K562 (cell line): ENCODE measurements around the gene UPK3A. TPM values are rescaled to one million over a fixed set of nuclear protein-coding genes. Genes with fewer than 3 reads are reported as not detected.

ENCODE experiments used
- ATAC-seq: fragments of 200-7000 bp; cut with Tn5 transposase; 3 replicates; pipeline ENCODE4 v1.9.1; 2020; ENCODE audit warnings: moderate library complexity
- BruUV-seq: library from RNA; stranded (reverse); fragments of 400-500 nt; replicated peaks from 2 replicates; lab custom pipeline; 2021; lab: Mats Ljungman, UMichigan
- CTCF ChIA-PET: fragments of 300-600 bp; formaldehyde crosslinking; extraction: SDS; loops from one replicate; lab custom pipeline; 2021; ENCODE audit warnings: low intra/inter-chr PET ratio; lab: Yijun Ruan, JAX
- POLR2A ChIA-PET: fragments of 300-600, 350-650 bp; sonication (Branson Sonifier 250); formaldehyde crosslinking; extraction: SDS; loops from one replicate; lab custom pipeline; 2021; ENCODE audit warnings: antibody characterized with exemption, inconsistent platforms; lab: Yijun Ruan, JAX
- DNase-seq, 4 experiments: peaks; one replicate each; pipeline versions ENCODE4 v3.0.0 to v3.0.0-alpha.2; 2011 to 2018; ENCODE audit warnings: low spot score in 3 of 4, mixed read lengths in 3 of 4; ENCODE audit errors: extremely low read depth in 1 of 4
- FAIRE-seq: peaks from 2 replicates; lab custom pipeline; 2011; peaks lifted over from hg19 to GRCh38; lab: Jason Lieb, UNC
- H2AFZ ChIP-seq: 2 replicates; pipeline ENCODE4 v1.6.0; 2011; ENCODE audit warnings: low read depth, low read length, control low read depth, inconsistent platforms
- H3K27ac ChIP-seq: fragments of 200-600 bp; 3 replicates; pipeline ENCODE4 v1.8.0; 2011; ENCODE audit warnings: low read depth, mild to moderate bottlenecking, control low read depth, inconsistent platforms, low read length, moderate library complexity, mixed read lengths; ENCODE audit errors: extremely low read depth
- H3K27me3 ChIP-seq, 2 experiments: fragments of 300-600 bp in 1 of 2; 2 replicates in 1 of 2; 3 replicates in 1 of 2; pipeline versions ENCODE4 v1.6.0 to v1.8.0; 2011; ENCODE audit warnings: inconsistent platforms in 2 of 2, low read length in 2 of 2, mild to moderate bottlenecking in 1 of 2, mixed read lengths in 1 of 2, moderate library complexity in 1 of 2; ENCODE audit not compliant: control insufficient read depth in 2 of 2, insufficient read depth in 2 of 2
- H3K36me3 ChIP-seq: fragments of 300-600 bp; 3 replicates; pipeline ENCODE4 v1.8.0; 2011; ENCODE audit warnings: mild to moderate bottlenecking, low read length, inconsistent platforms; ENCODE audit not compliant: control insufficient read depth, insufficient read depth
- H3K4me1 ChIP-seq, 2 experiments: fragments of 200-600 bp in 1 of 2; replicated peaks in 1 of 2; 2 replicates in 1 of 2; 3 replicates in 1 of 2; pipeline versions ENCODE4 v1.5.1 to v1.8.0; 2011; ENCODE audit warnings: inconsistent platforms in 2 of 2, low read length in 2 of 2, mild to moderate bottlenecking in 1 of 2, mixed read lengths in 1 of 2, moderate library complexity in 1 of 2; ENCODE audit not compliant: control insufficient read depth in 2 of 2, insufficient read depth in 2 of 2
- H3K4me2 ChIP-seq: 2 replicates; pipeline ENCODE4 v1.6.1; 2011; ENCODE audit warnings: low read length, control low read depth, inconsistent platforms, mixed read lengths; ENCODE audit not compliant: insufficient read depth
- H3K4me3 ChIP-seq: fragments of 200-600 bp; sonication (generic), shearing (Covaris generic); 2 replicates; pipeline ENCODE4 v1.5.1; 2016; ENCODE audit warnings: control low read depth, inconsistent platforms
- H3K79me2 ChIP-seq: fragments of 200-600 bp; 3 replicates; pipeline ENCODE4 v1.8.0; 2011; ENCODE audit warnings: low read length, inconsistent platforms; ENCODE audit not compliant: control insufficient read depth, insufficient read depth
- H3K9ac ChIP-seq, 2 experiments: 2 replicates each; pipeline versions ENCODE4 v1.6.0 to v1.6.1; 2011; ENCODE audit warnings: low read depth in 2 of 2, low read length in 2 of 2, control low read depth in 1 of 2, inconsistent platforms in 1 of 2, mild to moderate bottlenecking in 1 of 2, mixed read lengths in 1 of 2; ENCODE audit not compliant: insufficient read depth in 1 of 2
- H3K9me1 ChIP-seq: one replicate; pipeline ENCODE4 v1.6.0; 2011; ENCODE audit warnings: inconsistent platforms, mild to moderate bottlenecking, low read length, moderate library complexity; ENCODE audit not compliant: control insufficient read depth, insufficient read depth
- H3K9me3 ChIP-seq: replicated peaks from 2 replicates; pipeline ENCODE4 v1.5.1; 2011; ENCODE audit warnings: low read depth, low read length, inconsistent platforms; ENCODE audit not compliant: control insufficient read depth, insufficient read depth
- H4K20me1 ChIP-seq: replicated peaks from 2 replicates; pipeline ENCODE4 v1.6.1; 2011; ENCODE audit warnings: low read length, inconsistent platforms, mixed read lengths; ENCODE audit not compliant: control insufficient read depth, insufficient read depth
- CTBP1 ChIP-seq: fragments of 450-650 bp; IDR thresholded peaks from 2 replicates; pipeline ENCODE4 v1.6.1; 2016; ENCODE audit warnings: borderline replicate concordance
- ETV6 ChIP-seq, 3 experiments: fragments of 150-350 bp in 1 of 3; sonication (generic) in 1 of 3; formaldehyde crosslinking in 1 of 3; IDR thresholded peaks; 2 replicates each; pipeline versions ENCODE4 v1.6.1 to v1.8.0; 2014 to 2022; ENCODE audit warnings: borderline replicate concordance in 2 of 3, low read depth in 2 of 3, antibody characterized with exemption in 1 of 3, low read length in 1 of 3, mild to moderate bottlenecking in 1 of 3, missing genetic modification reagents in 1 of 3
- HNRNPL ChIP-seq: fragments of 200-400 bp; formaldehyde crosslinking; IDR thresholded peaks from 2 replicates; pipeline ENCODE4 v1.6.1; 2017; ENCODE audit warnings: low read depth, mild to moderate bottlenecking, low read length
- KLF13 ChIP-seq: fragments of 450-650 bp; IDR thresholded peaks from 2 replicates; pipeline ENCODE4 v1.6.1; 2016; ENCODE audit warnings: missing genetic modification characterization, low read depth, mild to moderate bottlenecking, missing compliant biosample characterization, moderate library complexity, borderline replicate concordance
- MBD2 ChIP-seq: sonication (generic); IDR thresholded peaks from 2 replicates; pipeline ENCODE4 v1.6.1; 2016; ENCODE audit warnings: low read depth, borderline replicate concordance
- NR2C1 ChIP-seq, 2 experiments: fragments of 450-650 bp; IDR thresholded peaks; 2 replicates each; pipeline ENCODE4 v1.6.1; 2017; ENCODE audit warnings: mild to moderate bottlenecking in 2 of 2, antibody characterized with exemption in 1 of 2, inconsistent platforms in 1 of 2, missing compliant biosample characterization in 1 of 2, missing genetic modification characterization in 1 of 2
- PTTG1 ChIP-seq: fragments of 450-650 bp; IDR thresholded peaks from 2 replicates; pipeline ENCODE4 v1.6.1; 2016; ENCODE audit warnings: low read depth, mild to moderate bottlenecking, missing genetic modification characterization, missing compliant biosample characterization
- WGBS: fragments of 100-300 bp; shearing (Covaris generic); methylation state at CpG from one replicate; pipeline ENCODE4 v1.1.6; 2016; ENCODE audit warnings: low coverage, mixed read lengths; ENCODE audit not compliant: insufficient coverage; ENCODE audit errors: missing lambda C conversion rate; 5-methylcytosine and 5-hydroxymethylcytosine counted together
- in situ Hi-C: fragments of 300-500 bp; cut with MboI; formaldehyde crosslinking; loops from 4 replicates; pipeline ENCODE4 v1.15.0; 2018; ENCODE audit warnings: inconsistent platforms, mixed read lengths
- intact Hi-C: fragments of 100-400 bp; cut with micrococcal nuclease; formaldehyde crosslinking; loops from 2 replicates; pipeline ENCODE4 v1.14.2; 2022
- polyA plus RNA-seq, 8 experiments: library from polyadenylated mRNA; depleted of rRNA in 4 of 8; stranded (reverse) in 5 of 8; unstranded in 3 of 8; fragments of >200 nt; fragmentation: Nextera tagmentation in 2 of 8; fragmentation: Illumina TruSeq in 1 of 8; extraction: Ambion mirVana in 2 of 8; extraction: Trizol in 1 of 8; gene quantifications; 2 replicates each; pipeline versions ENCODE4 v1.2.1 to v1.2.3, GENCODE V29; 2011 to 2014; ENCODE audit warnings: inconsistent platforms in 1 of 8, missing spikeins in 1 of 8
- total RNA-seq, 7 experiments: library from RNA; depleted of rRNA in 6 of 7; stranded (reverse); fragments of >200 nt in 6 of 7; fragmentation: Illumina TruSeq in 2 of 7; extraction: Trizol in 2 of 7; gene quantifications; 2 replicates each; pipeline versions ENCODE4 v1.2.1 to v1.2.3, GENCODE V29; 2011 to 2021; ENCODE audit warnings: low replicate concordance in 1 of 7
- TF ChIP-seq, protein P1 (sequence below), 2 experiments: fragments of 450-650 bp; IDR thresholded peaks; 2 replicates each; pipeline ENCODE4 v1.6.1; 2018; ENCODE audit warnings: mild to moderate bottlenecking in 2 of 2, low read depth in 1 of 2; ENCODE audit not compliant: partially characterized antibody in 2 of 2
- TF ChIP-seq, protein P2 (sequence below): fragments of 200-800 bp; sonication (Bioruptor generic); IDR thresholded peaks from 2 replicates; pipeline ENCODE4 v1.6.1; 2017; ENCODE audit warnings: missing genetic modification characterization, missing compliant biosample characterization

Gene UPK3A
- total and polyA plus RNA-seq, 9 of the 15 experiments (the other 6 are each of a cell fraction or from before 2014, with no cell fraction given), result not detected

DNA sequence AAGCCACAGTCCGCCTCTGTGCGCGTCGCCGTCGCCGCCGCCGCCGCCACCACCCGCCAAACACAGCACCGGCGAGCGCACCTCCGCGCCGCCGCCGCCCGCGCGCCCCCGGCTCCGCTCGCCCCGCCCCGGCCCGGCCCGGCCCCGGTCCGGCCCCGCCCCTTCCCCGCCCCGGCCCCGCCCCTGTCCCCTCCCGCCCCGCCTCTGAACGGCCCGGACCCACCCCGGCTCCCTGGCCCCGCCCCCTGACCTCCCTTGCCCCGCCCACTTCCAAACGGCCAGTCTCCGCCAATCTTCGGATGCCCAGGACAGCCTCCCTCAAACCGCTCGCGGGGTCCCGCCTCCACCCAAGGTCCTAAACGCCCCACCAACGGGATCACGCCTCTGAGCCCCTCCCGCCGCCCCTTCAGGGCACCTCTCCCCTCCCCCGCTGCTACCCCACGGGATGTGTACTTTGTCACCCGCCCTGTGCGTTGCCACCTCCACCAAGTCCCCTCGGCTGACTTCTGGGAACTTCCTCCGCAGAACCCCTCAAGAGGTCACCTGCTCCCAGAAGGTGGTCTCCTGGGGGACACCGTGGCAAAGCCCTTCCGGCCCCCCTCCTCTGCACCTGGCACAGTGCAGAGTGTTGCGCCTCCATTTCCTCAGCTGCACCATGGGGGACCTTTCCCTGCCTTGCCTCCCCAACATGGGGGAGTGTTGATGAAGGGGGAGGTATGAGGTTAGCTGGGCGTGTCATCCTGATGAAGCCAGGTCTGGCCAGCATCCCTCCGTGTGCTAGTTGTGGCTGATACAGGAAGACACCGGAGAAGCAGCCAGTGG lies 43.7 kb upstream of the UPK3A start, which contains the start of gene KIAA0930:
Gene KIAA0930 (minus strand): TSS at position 85 of the 822 bp plus-strand sequence. CDS start 191 bp downstream, outside the sequence.
- WGBS, result 17% methylated on average over 1 of the region's 66 CpGs
- ATAC-seq, result peak; percentile 75
- in situ Hi-C loops (loop anchor here (25.0 kb wide), 1 partner anchor 429 kb away; no protein-coding TSS in a partner anchor), intact Hi-C loops (no loop called here)
- DNase-seq, result peak; percentile 56 to 98 (median 96)
- Histone ChIP-seq H3K9me1 (no peaks in the 10 kb centered on the region), H3K9me3 (no peaks in the 10 kb centered on the region), H3K4me1 (peaks cover 0 to 17% of the 10 kb centered on the region in 2 experiments; a peak in 3 of 5 replicates), H3K36me3 (no peaks in the 10 kb centered on the region), H3K9ac (peak within 1 kb of the TSS in 1 of 2 experiments; percentile 86; a peak in 2 of 4 replicates), H3K4me3 (peak within 1 kb of the TSS; percentile 39), H3K27me3 (no peaks in the 10 kb centered on the region), H3K79me2 (no peaks in the 10 kb centered on the region), H2AFZ (peak within 1 kb of the TSS; percentile 86), H3K27ac (no peak within 1 kb of the TSS), H4K20me1 (no peaks in the 10 kb centered on the region), H3K4me2 (peak within 1 kb of the TSS; percentile 60)
- BruUV-seq, result no TSS peak
- ChIA-PET POLR2A (no interaction called here), CTCF (no interaction called here)
- TF ChIP-seq ETV6 (IDR thresholded peaks at IDR 0.05; ENCODE audit: borderline replicate concordance in 1 of 2, low read depth in 2 of 2, low read length in 1 of 2) (no peak), ETV6 (CRISPR knock-in tag; IDR thresholded peaks at IDR 0.05; ENCODE audit: borderline replicate concordance) (no peak), NR2C1 (IDR thresholded peaks at IDR 0.05) (0 out of 2 replicates have a peak, but pooled peaks have one; percentile 26), NR2C1 (tag; IDR thresholded peaks at IDR 0.05) (no peak), HNRNPL (no peak), MBD2 (peak; percentile 40; the same call in 1 of the 2 replicates), PTTG1 (no peak), KLF13 (tag) (no peak), CTBP1 (peak; percentile 70; the same call in 1 of the 2 replicates)
- TF ChIP-seq, protein P1, sequence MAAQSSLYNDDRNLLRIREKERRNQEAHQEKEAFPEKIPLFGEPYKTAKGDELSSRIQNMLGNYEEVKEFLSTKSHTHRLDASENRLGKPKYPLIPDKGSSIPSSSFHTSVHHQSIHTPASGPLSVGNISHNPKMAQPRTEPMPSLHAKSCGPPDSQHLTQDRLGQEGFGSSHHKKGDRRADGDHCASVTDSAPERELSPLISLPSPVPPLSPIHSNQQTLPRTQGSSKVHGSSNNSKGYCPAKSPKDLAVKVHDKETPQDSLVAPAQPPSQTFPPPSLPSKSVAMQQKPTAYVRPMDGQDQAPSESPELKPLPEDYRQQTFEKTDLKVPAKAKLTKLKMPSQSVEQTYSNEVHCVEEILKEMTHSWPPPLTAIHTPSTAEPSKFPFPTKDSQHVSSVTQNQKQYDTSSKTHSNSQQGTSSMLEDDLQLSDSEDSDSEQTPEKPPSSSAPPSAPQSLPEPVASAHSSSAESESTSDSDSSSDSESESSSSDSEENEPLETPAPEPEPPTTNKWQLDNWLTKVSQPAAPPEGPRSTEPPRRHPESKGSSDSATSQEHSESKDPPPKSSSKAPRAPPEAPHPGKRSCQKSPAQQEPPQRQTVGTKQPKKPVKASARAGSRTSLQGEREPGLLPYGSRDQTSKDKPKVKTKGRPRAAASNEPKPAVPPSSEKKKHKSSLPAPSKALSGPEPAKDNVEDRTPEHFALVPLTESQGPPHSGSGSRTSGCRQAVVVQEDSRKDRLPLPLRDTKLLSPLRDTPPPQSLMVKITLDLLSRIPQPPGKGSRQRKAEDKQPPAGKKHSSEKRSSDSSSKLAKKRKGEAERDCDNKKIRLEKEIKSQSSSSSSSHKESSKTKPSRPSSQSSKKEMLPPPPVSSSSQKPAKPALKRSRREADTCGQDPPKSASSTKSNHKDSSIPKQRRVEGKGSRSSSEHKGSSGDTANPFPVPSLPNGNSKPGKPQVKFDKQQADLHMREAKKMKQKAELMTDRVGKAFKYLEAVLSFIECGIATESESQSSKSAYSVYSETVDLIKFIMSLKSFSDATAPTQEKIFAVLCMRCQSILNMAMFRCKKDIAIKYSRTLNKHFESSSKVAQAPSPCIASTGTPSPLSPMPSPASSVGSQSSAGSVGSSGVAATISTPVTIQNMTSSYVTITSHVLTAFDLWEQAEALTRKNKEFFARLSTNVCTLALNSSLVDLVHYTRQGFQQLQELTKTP (IDR thresholded peaks at IDR 0.05; ENCODE audit: low read depth in 1 of 2, partially characterized antibody in 2 of 2), result peak in 1 of 2 experiments; percentile 63
- TF ChIP-seq, protein P2, sequence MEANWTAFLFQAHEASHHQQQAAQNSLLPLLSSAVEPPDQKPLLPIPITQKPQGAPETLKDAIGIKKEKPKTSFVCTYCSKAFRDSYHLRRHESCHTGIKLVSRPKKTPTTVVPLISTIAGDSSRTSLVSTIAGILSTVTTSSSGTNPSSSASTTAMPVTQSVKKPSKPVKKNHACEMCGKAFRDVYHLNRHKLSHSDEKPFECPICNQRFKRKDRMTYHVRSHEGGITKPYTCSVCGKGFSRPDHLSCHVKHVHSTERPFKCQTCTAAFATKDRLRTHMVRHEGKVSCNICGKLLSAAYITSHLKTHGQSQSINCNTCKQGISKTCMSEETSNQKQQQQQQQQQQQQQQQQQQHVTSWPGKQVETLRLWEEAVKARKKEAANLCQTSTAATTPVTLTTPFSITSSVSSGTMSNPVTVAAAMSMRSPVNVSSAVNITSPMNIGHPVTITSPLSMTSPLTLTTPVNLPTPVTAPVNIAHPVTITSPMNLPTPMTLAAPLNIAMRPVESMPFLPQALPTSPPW (CRISPR knock-in tag), result peak; percentile 22
- FAIRE-seq, result no peak
